ENCODE data around the gene COX7B2. TPM values are rescaled to one million over a fixed set of nuclear protein-coding genes. Genes with fewer than 3 reads are reported as not detected.

Gene COX7B2
- total and polyA plus RNA-seq, 4 donors: not detected

GRCh38 chr4:46715468-46715867 lies 193.6 kb downstream of the COX7B2 start:
- TF ChIP-seq HNF4G (IDR thresholded peaks at IDR 0.05): no peak
- TF ChIP-seq FOXA2 (IDR thresholded peaks at IDR 0.05): no peak
- Histone ChIP-seq H3K36me3 (ENCODE audit: control insufficient read depth in 4 of 4, insufficient read depth in 3 of 4, low read depth in 1 of 4, low read length in 3 of 4) (no peaks in the 10 kb centered on the region), H3K27ac (ENCODE audit: low read depth in 1 of 2, low read length in 2 of 2) (no peak overlapping the region), H3K9ac (ENCODE audit: low read depth in 1 of 2, low read length in 2 of 2) (no peak overlapping the region), H3K4me3 (ENCODE audit: low read depth in 1 of 3, low read length in 3 of 3) (no peak overlapping the region), H3K27me3 (ENCODE audit: control insufficient read depth in 4 of 4, insufficient read depth in 4 of 4, low read length in 3 of 4) (no peaks in the 10 kb centered on the region), H3K9me3 (ENCODE audit: control insufficient read depth in 4 of 4, low read length in 3 of 4) (no peaks in the 10 kb centered on the region), H3K4me1 (ENCODE audit: control insufficient read depth in 4 of 4, insufficient read depth in 4 of 4, low read length in 3 of 4) (no peaks in the 10 kb centered on the region)
- 58% methylated on average over 3 of the region's 3 CpGs for WGBS
- DNase-seq (ENCODE audit: low spot score): no peak

DNA sequence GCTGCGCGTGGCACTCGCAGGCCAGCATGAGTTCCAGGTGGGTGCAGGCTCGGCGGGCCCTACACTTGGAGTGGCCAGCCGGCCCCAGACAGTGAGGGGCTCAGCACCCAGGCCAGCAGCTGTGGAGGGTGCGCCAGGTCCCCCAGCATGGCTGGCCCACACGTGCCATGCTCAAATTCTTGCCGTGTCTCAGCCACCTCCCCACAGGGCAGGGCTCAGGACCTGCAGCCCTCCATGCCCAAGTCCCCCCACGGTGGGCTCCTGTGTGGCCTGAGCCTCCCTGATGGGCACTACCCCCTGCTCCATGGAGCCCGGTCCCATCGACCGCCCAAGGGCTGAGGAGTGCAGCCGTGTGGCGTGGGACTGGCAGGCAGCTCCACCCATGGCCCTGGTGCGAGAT lies 210.2 kb downstream of the COX7B2 start:
- Histone ChIP-seq H3K4me1 (ENCODE audit: control insufficient read depth in 4 of 4, insufficient read depth in 4 of 4, low read length in 3 of 4) (no peaks in the 10 kb centered on the region), H3K4me3 (ENCODE audit: low read depth in 1 of 3, low read length in 3 of 3) (no peak overlapping the region), H3K9ac (ENCODE audit: low read depth in 1 of 2, low read length in 2 of 2) (no peak overlapping the region), H3K9me3 (ENCODE audit: control insufficient read depth in 4 of 4, low read length in 3 of 4) (no peaks in the 10 kb centered on the region), H3K36me3 (ENCODE audit: control insufficient read depth in 4 of 4, insufficient read depth in 3 of 4, low read depth in 1 of 4, low read length in 3 of 4) (no peaks in the 10 kb centered on the region), H3K27ac (ENCODE audit: low read depth in 1 of 2, low read length in 2 of 2) (no peak overlapping the region), H3K27me3 (ENCODE audit: control insufficient read depth in 4 of 4, insufficient read depth in 4 of 4, low read length in 3 of 4) (no peaks in the 10 kb centered on the region)
- DNase-seq (ENCODE audit: low spot score): no peak
- no peak for TF ChIP-seq JUND (IDR thresholded peaks at IDR 0.05)
- TF ChIP-seq NR2F2 (IDR thresholded peaks at IDR 0.05): no peak
- TF ChIP-seq, protein P1, sequence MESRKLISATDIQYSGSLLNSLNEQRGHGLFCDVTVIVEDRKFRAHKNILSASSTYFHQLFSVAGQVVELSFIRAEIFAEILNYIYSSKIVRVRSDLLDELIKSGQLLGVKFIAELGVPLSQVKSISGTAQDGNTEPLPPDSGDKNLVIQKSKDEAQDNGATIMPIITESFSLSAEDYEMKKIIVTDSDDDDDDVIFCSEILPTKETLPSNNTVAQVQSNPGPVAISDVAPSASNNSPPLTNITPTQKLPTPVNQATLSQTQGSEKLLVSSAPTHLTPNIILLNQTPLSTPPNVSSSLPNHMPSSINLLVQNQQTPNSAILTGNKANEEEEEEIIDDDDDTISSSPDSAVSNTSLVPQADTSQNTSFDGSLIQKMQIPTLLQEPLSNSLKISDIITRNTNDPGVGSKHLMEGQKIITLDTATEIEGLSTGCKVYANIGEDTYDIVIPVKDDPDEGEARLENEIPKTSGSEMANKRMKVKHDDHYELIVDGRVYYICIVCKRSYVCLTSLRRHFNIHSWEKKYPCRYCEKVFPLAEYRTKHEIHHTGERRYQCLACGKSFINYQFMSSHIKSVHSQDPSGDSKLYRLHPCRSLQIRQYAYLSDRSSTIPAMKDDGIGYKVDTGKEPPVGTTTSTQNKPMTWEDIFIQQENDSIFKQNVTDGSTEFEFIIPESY (IDR thresholded peaks at IDR 0.05): no peak
- no peak for TF ChIP-seq HNF4G (IDR thresholded peaks at IDR 0.05)
- no peak for TF ChIP-seq REST (IDR thresholded peaks at IDR 0.05)
- no peak for TF ChIP-seq MAX (IDR thresholded peaks at IDR 0.05)
- no peak for TF ChIP-seq RXRA (IDR thresholded peaks at IDR 0.05)
- no peak for TF ChIP-seq TAF1 (conservative IDR thresholded peaks at IDR 0.05)
- no peak for TF ChIP-seq FOXA2 (IDR thresholded peaks at IDR 0.05)
- TF ChIP-seq SP1 (IDR thresholded peaks at IDR 0.05): no peak
- TF ChIP-seq RAD21 (IDR thresholded peaks at IDR 0.05): no peak
- TF ChIP-seq, protein P2, sequence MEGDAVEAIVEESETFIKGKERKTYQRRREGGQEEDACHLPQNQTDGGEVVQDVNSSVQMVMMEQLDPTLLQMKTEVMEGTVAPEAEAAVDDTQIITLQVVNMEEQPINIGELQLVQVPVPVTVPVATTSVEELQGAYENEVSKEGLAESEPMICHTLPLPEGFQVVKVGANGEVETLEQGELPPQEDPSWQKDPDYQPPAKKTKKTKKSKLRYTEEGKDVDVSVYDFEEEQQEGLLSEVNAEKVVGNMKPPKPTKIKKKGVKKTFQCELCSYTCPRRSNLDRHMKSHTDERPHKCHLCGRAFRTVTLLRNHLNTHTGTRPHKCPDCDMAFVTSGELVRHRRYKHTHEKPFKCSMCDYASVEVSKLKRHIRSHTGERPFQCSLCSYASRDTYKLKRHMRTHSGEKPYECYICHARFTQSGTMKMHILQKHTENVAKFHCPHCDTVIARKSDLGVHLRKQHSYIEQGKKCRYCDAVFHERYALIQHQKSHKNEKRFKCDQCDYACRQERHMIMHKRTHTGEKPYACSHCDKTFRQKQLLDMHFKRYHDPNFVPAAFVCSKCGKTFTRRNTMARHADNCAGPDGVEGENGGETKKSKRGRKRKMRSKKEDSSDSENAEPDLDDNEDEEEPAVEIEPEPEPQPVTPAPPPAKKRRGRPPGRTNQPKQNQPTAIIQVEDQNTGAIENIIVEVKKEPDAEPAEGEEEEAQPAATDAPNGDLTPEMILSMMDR (IDR thresholded peaks at IDR 0.05; ENCODE audit: low read depth, low read length, missing input control): no peak
- no peak for TF ChIP-seq HNF4A (conservative IDR thresholded peaks at IDR 0.05)
- TF ChIP-seq EGR1 (IDR thresholded peaks at IDR 0.05; ENCODE audit: low read depth in 2 of 2): no peak
- no peak for TF ChIP-seq ATF3 (IDR thresholded peaks at IDR 0.05)
- TF ChIP-seq FOXA1 (IDR thresholded peaks at IDR 0.05): no peak
- no peak for TF ChIP-seq GABPA (IDR thresholded peaks at IDR 0.05 in 1 of 2, conservative IDR thresholded peaks at IDR 0.05 in 1 of 2)
- TF ChIP-seq YY1 (IDR thresholded peaks at IDR 0.05): no peak
- 92% methylated on average over 16 of the region's 16 CpGs for WGBS

Other genes with a start within 250 kb of the COX7B2 start
- under 1 TPM in 1 of 2 donors, not detected in 1; under 0.01 TPM for gene GABRA4, start 84.3 kb upstream of the COX7B2 start, total RNA-seq
- gene GABRA4, start 84.3 kb upstream of the COX7B2 start, polyA plus RNA-seq: not detected
- 1 to 10 TPM in 1 of 2 donors, under 1 TPM in 1; 0.17 to 1.3 TPM for gene GABRB1, start 122.3 kb upstream of the COX7B2 start, total RNA-seq
- not detected for gene GABRB1, start 122.3 kb upstream of the COX7B2 start, polyA plus RNA-seq

Measured in liver (tissue), 9 donors.